Measurements from ENCODE around the gene GLA. TPM values are rescaled to one million over a fixed set of nuclear protein-coding genes. Genes with fewer than 3 reads are reported as not detected.
A peak's percentile ranks its signal among the peaks of the same experiment; 100 is the strongest.

Gene GLA
- total RNA-seq (2016; rRNA removed; fragmentation: Illumina TruSeq; extraction: Trizol), result 33.3 and 59.3 TPM in 2 replicates
- total RNA-seq (2016; cell fraction: cytosol; rRNA removed; fragmentation: Illumina TruSeq; extraction: Trizol; ENCODE audit: low read depth), result 9.1 and 9.3 TPM in 2 replicates
- 33.2 and 57.0 TPM in 2 replicates for total RNA-seq (2016; cell fraction: insoluble cytoplasmic fraction; rRNA removed; fragmentation: Illumina TruSeq; extraction: Trizol)
- 13.0 and 15.3 TPM in 2 replicates for total RNA-seq (2016; cell fraction: membrane; rRNA removed; fragmentation: Illumina TruSeq; extraction: Trizol)
- total RNA-seq (2016; cell fraction: nucleus; rRNA removed; fragmentation: Illumina TruSeq; extraction: Trizol), result 55.2 and 67.1 TPM in 2 replicates
- 27.0 and 31.4 TPM in 2 replicates for polyA plus RNA-seq (2011; rRNA removed)
- polyA plus RNA-seq (2011; cell fraction: cytosol; rRNA removed), result 15.0 and 16.0 TPM in 2 replicates
- polyA plus RNA-seq (2011; cell fraction: nucleus; rRNA removed), result 28.5 and 38.2 TPM in 2 replicates
- polyA plus RNA-seq (2012), result 19.5 and 19.7 TPM in 2 replicates
- 8.1 and 8.2 TPM in 2 replicates for polyA plus RNA-seq (2016; cell fraction: cytosol; fragmentation: Illumina TruSeq; extraction: Trizol; ENCODE audit: low read depth)
- polyA plus RNA-seq (2016; cell fraction: insoluble cytoplasmic fraction; fragmentation: Illumina TruSeq; extraction: Trizol; ENCODE audit: low read depth), result 26.3 and 34.0 TPM in 2 replicates
- 8.0 and 10.5 TPM in 2 replicates for polyA plus RNA-seq (2016; cell fraction: membrane; fragmentation: Illumina TruSeq; extraction: Trizol; ENCODE audit: low read depth)
- 108 and 116 TPM in 2 replicates for polyA plus RNA-seq (2016; cell fraction: nucleus; fragmentation: Illumina TruSeq; extraction: Trizol; ENCODE audit: insufficient read depth, low read depth)
- 9.4 and 59.3 TPM in 2 replicates for polyA minus RNA-seq (2011; rRNA and poly(A)+ RNA removed; ENCODE audit: low replicate concordance)
- 3.4 and 6.9 TPM in 2 replicates for polyA minus RNA-seq (2011; cell fraction: cytosol; rRNA and poly(A)+ RNA removed)
- polyA minus RNA-seq (2011; cell fraction: nucleus; rRNA and poly(A)+ RNA removed), result 12.1 and 12.5 TPM in 2 replicates
- Bru-seq, nascent RNA, result percentile 66 among the genes with signal in this experiment
- percentile 76 among the genes with signal in this experiment for BruChase-seq, experiment 1, labeled RNA remaining after a 6-hour chase
- percentile 69 among the genes with signal in this experiment for BruChase-seq, experiment 2, labeled RNA remaining after a 2-hour chase
- long read RNA-seq, experiment 1, transcript GLA-201 (7 exons, 1,318 nt), result major isoform, 49 of 53 reads
- long read RNA-seq, experiment 1, partial matches to known transcripts, result 0 of 53 reads
- long read RNA-seq, experiment 1, other reads (novel, unspliced or antisense), result 2 of 53 reads
- long read RNA-seq, experiment 2, transcript GLA-201 (7 exons, 1,318 nt), result major isoform, 41 of 55 reads
- long read RNA-seq, experiment 2, partial matches to known transcripts, result 6 of 55 reads
- long read RNA-seq, experiment 2, other reads (novel, unspliced or antisense), result 3 of 55 reads

DNA sequence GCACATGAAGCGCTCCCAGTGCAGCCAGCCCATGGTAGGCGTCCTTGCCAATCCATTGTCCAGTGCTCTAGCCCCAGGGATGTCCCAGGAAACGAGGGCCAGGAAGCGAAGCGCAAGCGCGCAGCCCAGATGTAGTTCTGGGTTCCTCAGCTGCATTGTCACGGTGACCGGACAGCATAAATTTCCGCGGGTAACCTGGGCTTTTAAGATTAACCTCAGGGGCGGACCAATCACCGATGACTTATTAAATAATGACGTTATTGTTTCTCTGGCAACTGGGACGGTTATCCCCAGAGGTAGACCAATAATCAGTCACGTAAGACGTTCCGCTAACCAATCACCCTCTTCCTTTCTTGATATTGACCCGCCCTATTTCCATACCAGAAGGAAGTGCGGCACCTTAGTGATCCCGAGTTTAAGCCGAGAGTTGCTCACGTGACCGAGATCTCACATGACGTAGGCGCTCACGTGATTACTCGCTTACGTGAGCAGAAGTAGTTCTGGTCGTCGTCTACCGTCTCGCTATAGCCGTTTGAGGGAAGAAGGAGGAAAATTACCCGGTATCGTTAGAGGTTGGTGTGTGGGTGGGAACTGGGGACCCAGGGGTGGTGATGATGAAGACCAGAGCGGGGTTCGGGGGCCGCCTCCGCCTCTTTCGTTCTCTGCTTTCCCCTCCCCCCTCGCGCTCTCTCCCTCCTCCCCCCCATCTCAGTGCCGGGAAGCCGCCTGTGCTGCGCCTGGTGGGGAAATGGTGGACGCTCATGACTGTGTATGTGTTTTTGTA, at the start of gene GLA, which contains the start of gene HNRNPH2:
TSS of gene GLA (minus strand) at position 178 of the 784 bp plus-strand sequence. CDS start at position 156, 22 bp downstream.
TSS of gene HNRNPH2 (plus strand) at position 475 of the 784 bp plus-strand sequence. CDS start 3,767 bp downstream, outside the sequence.
- BruUV-seq (replicated peaks), result no TSS peak
- WGBS (ENCODE audit: low lambda C conversion rate), result no CpG with 5 or more reads among the region's 47 CpGs
- in situ Hi-C loops (cut with HindIII; ENCODE audit: extremely low pct_ligation_motif_present, low pct_unique_long_range_greater_than_20kb), result no loop called here
- Histone ChIP-seq H3K4me1 (ENCODE audit: insufficient read depth, low read length) (peaks cover 8% of the 10 kb centered on the region), H3K4me3 (replicated peaks in 1 of 3; ENCODE audit: insufficient read depth in 1 of 3, low read depth in 2 of 3, low read length in 3 of 3) (peak within 1 kb of the TSS; percentile 68 to 82 (median 79)), H3K36me3 (replicated peaks in 1 of 2; ENCODE audit: control insufficient read depth in 1 of 2, insufficient read depth in 2 of 2, low read length in 2 of 2) (peaks cover 0 to 17% of the 10 kb centered on the region in 2 experiments; a peak in 3 of 5 replicates), H2AFZ (ENCODE audit: low read length) (no peak within 1 kb of the TSS), H3K9me3 (ENCODE audit: low read length) (no peaks in the 10 kb centered on the region), H3K79me2 (ENCODE audit: insufficient read depth, low read length) (peaks cover 49% of the 10 kb centered on the region), H4K20me1 (ENCODE audit: insufficient read depth, low read length) (peaks cover 5% of the 10 kb centered on the region; the same call in 1 of the 2 replicates), H3K9ac (ENCODE audit: insufficient read depth, low read depth, low read length) (peak within 1 kb of the TSS; percentile 97), H3K27me3 (ENCODE audit: control insufficient read depth in 1 of 2, insufficient read depth in 2 of 2, low read length in 2 of 2) (no peaks in the 10 kb centered on the region), H3K27ac (ENCODE audit: extremely low read length, insufficient read depth, low read length) (peak within 1 kb of the TSS; percentile 97), H3K4me2 (ENCODE audit: low read depth, low read length) (peak within 1 kb of the TSS; percentile 71)
- peak; percentile 94 for ATAC-seq
- ChIA-PET CTCF (ENCODE audit: low intra/inter-chr PET ratio, low total read pairs) (no interaction called here), POLR2A (interaction anchor here (1.0 kb wide), 1 partner anchor 17 kb away, joined by 14 read pairs; the partner anchor contains the start of gene RPL36A)
- DNase-seq (ENCODE audit: low spot score), result peak; percentile 97
- intact Hi-C loops (cut with micrococcal nuclease; ENCODE audit: unreplicated experiment), result loop anchor here (2.0 to 5.0 kb wide), 2 partner anchors 17 to 61 kb away; partner anchors contain the start of genes RPL36A and TIMM8A
- peak; percentile 96 for FAIRE-seq
- TF ChIP-seq RFXAP (CRISPR knock-in tag; IDR thresholded peaks at IDR 0.05; ENCODE audit: borderline replicate concordance) (peak; percentile 96), YY1 (IDR thresholded peaks at IDR 0.05; ENCODE audit: insufficient read depth, insufficient replicate concordance, low read depth, low read length) (peak; percentile 59), YEATS2 (CRISPR knock-in tag; IDR thresholded peaks at IDR 0.05; ENCODE audit: borderline replicate concordance) (peak; percentile 80; the same call in 1 of the 2 replicates), RARA (CRISPR knock-in tag; IDR thresholded peaks at IDR 0.05) (no peak), HOXA9 (CRISPR knock-in tag; IDR thresholded peaks at IDR 0.05; ENCODE audit: borderline replicate concordance) (no peak), SUZ12 (IDR thresholded peaks at IDR 0.05; ENCODE audit: low read depth, low read length) (no peak), ZNF740 (CRISPR knock-in tag; IDR thresholded peaks at IDR 0.05) (peak; percentile 81), CREM (IDR thresholded peaks at IDR 0.05) (peak; percentile 88), CREM (CRISPR knock-in tag; IDR thresholded peaks at IDR 0.05) (no peak), ZBTB21 (CRISPR knock-in tag; IDR thresholded peaks at IDR 0.05) (peak; percentile 93), FOXK2 (IDR thresholded peaks at IDR 0.05) (0 out of 2 replicates have a peak, but pooled peaks have one; percentile 43), ZFX (CRISPR knock-in tag; IDR thresholded peaks at IDR 0.05; ENCODE audit: low read depth) (no peak), MXI1 (IDR thresholded peaks at IDR 0.05; ENCODE audit: borderline replicate concordance, low read depth, low read length) (peak; percentile 50; the same call in 1 of the 3 replicates), ZFAT (CRISPR knock-in tag; conservative IDR thresholded peaks at IDR 0.05) (no peak)
- TF ChIP-seq, protein P1, sequence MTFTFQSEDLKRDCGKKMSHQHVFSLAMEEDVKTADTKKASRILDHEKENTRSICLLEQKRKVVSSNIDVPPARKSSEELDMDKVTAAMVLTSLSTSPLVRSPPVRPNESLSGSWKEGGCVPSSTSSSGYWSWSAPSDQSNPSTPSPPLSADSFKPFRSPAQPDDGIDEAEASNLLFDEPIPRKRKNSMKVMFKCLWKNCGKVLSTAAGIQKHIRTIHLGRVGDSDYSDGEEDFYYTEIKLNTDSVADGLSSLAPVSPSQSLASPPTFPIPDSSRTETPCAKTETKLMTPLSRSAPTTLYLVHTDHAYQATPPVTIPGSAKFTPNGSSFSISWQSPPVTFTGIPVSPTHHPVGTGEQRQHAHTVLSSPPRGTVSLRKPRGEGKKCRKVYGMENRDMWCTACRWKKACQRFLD (CRISPR knock-in tag; IDR thresholded peaks at IDR 0.05; ENCODE audit: borderline replicate concordance), result no peak
- TF ChIP-seq, protein P2, sequence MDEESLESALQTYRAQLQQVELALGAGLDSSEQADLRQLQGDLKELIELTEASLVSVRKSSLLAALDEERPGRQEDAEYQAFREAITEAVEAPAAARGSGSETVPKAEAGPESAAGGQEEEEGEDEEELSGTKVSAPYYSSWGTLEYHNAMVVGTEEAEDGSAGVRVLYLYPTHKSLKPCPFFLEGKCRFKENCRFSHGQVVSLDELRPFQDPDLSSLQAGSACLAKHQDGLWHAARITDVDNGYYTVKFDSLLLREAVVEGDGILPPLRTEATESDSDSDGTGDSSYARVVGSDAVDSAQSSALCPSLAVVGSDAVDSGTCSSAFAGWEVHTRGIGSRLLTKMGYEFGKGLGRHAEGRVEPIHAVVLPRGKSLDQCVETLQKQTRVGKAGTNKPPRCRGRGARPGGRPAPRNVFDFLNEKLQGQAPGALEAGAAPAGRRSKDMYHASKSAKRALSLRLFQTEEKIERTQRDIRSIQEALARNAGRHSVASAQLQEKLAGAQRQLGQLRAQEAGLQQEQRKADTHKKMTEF (CRISPR knock-in tag; IDR thresholded peaks at IDR 0.05), result 0 out of 2 replicates have a peak, but pooled peaks have one; percentile 18

Data from HepG2 (cell line).